SJCRH30 (cell line): ENCODE data around the gene SUN1. TPM values are rescaled to one million over a fixed set of nuclear protein-coding genes. Genes with fewer than 3 reads are reported as not detected.
A peak's percentile ranks its signal among the peaks of the same experiment; 100 is the strongest.
"Not testable (repeated sequence)": the region's sequence is repeated elsewhere in the genome, so short reads cannot be mapped to it uniquely, and the experiment has no call there.

Experiments used
- DNase-seq, 2 experiments: peaks; one replicate each; pipeline ENCODE4 v3.0.0-alpha.2; 2015 to 2020
- H3K27ac ChIP-seq: fragments of 250-450 bp; sonication (Bioruptor Pico); 2 replicates; pipeline ENCODE4 v1.5.1; 2020; ENCODE audit warnings: mild to moderate bottlenecking, moderate library complexity
- H3K27me3 ChIP-seq: fragments of 250-450 bp; sonication (Bioruptor Pico); 2 replicates; pipeline ENCODE4 v1.5.1; 2020; ENCODE audit warnings: mild to moderate bottlenecking, moderate library complexity
- H3K36me3 ChIP-seq: fragments of 250-450 bp; sonication (Bioruptor Pico); 2 replicates; pipeline ENCODE4 v1.5.1; 2020; ENCODE audit warnings: mild to moderate bottlenecking, moderate library complexity
- H3K4me1 ChIP-seq: fragments of 250-450 bp; sonication (Bioruptor Pico); 2 replicates; pipeline ENCODE4 v1.5.1; 2020; ENCODE audit warnings: mild to moderate bottlenecking, moderate library complexity
- H3K4me3 ChIP-seq: fragments of 250-450 bp; sonication (Bioruptor Pico); 2 replicates; pipeline ENCODE4 v1.5.1; 2020; ENCODE audit warnings: mild to moderate bottlenecking, moderate library complexity
- H3K9me3 ChIP-seq: fragments of 250-450 bp; sonication (Bioruptor Pico); replicated peaks from 2 replicates; pipeline ENCODE4 v1.5.1; 2020; ENCODE audit warnings: mild to moderate bottlenecking, moderate library complexity
- total RNA-seq: library from RNA; depleted of rRNA; stranded (reverse); fragments of >200 nt; shearing (Covaris generic); gene quantifications from 2 replicates; pipeline ENCODE4 v1.2.3, GENCODE V29; 2014; rRNA removed

SUN1 gene
- total RNA-seq, 1 experiment from 2014 or later, result 83.3 TPM

DNA sequence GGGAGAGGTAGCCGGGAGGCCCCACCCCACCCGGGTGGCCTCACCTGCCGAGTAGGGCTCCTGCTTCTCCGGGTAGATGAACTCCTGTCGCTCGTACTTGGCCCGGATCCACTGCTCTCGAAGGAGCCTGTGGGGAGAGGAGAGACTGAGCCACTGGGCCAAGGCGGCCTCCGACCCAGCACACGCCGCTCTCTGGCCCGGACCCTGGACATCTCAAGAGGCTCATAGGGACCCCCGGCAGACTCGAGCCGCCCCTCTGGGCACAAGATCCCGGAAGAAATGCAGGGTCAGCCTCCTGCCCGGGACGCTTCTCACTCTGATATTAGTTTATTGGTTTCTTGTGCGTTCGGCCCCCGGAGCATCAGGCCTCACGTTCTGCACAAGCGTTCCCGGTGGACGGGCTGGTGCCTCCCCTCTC lies 87.7 kb downstream of the SUN1 start:
- no peak overlapping the region for H3K4me3 ChIP-seq
- peaks cover 12% of the 10 kb centered on the region; the same call in 1 of the 2 replicates for H3K27me3 ChIP-seq
- no peak overlapping the region for H3K27ac ChIP-seq
- no peak for DNase-seq
- H3K36me3 ChIP-seq, result no peaks in the 10 kb centered on the region
- no peaks in the 10 kb centered on the region for H3K9me3 ChIP-seq
- no peaks in the 10 kb centered on the region for H3K4me1 ChIP-seq

DNA sequence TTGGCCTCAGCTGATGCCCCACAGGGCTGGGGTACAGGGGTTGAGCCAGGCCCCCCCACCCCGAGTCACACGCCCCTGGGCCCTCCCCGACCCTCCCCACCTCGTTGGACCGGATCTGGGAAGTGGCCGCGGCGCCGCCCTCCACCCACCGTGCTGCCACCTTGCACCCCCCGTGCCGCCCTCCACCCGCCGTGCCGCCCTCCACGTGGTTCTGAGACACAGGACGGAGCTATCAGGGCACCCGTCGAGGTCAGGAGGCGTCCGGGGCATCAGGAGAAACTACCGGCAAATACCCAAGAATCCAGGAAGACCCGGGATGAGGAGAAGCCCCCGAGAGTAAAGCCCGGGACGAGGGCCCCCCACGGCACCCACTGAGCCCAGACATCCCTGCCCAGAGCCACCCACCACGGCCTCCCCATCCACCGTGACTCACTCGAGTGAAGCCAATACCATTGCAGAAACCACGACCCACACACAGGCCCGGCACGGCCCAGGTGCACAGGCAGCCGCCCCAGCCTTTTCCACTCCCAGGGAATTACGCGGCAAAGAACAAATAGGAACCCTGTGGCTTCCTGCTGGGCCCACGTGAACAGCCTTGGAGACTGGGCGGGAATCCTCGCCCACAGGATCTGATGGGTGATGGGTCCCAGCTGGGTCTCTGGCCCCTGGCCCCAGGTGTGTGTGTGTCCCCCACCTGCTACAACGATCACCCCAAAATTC lies 88.2 kb downstream of the SUN1 start:
- Histone ChIP-seq H3K27me3 (peaks cover 10% of the 10 kb centered on the region; the same call in 1 of the 2 replicates), H3K36me3 (no peaks in the 10 kb centered on the region), H3K9me3 (no peaks in the 10 kb centered on the region), H3K4me1 (no peaks in the 10 kb centered on the region), H3K27ac (no peak overlapping the region), H3K4me3 (no peak overlapping the region)
- no peak for DNase-seq

DNA sequence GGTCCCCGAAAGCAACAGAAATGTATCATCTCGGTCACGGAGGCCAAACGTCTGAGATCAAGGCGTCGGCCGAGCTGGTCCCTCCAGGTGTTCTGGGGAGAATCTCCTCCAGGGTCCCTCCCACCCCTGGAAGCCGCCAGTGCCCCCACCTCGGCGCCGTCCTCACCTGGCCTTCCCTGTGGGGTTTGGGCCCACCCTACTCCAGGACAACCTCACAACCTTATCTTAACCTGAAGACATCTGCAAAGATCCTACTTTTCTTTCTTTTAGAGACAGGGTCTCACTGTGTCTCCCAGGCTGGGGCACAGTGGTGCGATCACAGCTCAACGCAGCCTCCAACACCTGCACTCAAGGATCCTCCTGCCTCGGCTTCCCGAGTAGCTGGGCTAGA lies 88.8 kb downstream of the SUN1 start:
- Histone ChIP-seq H3K4me1 (no peaks in the 10 kb centered on the region), H3K36me3 (no peaks in the 10 kb centered on the region), H3K4me3 (no peak overlapping the region), H3K27me3 (peaks cover 14% of the 10 kb centered on the region; the same call in 1 of the 2 replicates), H3K27ac (no peak overlapping the region), H3K9me3 (no peaks in the 10 kb centered on the region)
- DNase-seq, result no peak

DNA sequence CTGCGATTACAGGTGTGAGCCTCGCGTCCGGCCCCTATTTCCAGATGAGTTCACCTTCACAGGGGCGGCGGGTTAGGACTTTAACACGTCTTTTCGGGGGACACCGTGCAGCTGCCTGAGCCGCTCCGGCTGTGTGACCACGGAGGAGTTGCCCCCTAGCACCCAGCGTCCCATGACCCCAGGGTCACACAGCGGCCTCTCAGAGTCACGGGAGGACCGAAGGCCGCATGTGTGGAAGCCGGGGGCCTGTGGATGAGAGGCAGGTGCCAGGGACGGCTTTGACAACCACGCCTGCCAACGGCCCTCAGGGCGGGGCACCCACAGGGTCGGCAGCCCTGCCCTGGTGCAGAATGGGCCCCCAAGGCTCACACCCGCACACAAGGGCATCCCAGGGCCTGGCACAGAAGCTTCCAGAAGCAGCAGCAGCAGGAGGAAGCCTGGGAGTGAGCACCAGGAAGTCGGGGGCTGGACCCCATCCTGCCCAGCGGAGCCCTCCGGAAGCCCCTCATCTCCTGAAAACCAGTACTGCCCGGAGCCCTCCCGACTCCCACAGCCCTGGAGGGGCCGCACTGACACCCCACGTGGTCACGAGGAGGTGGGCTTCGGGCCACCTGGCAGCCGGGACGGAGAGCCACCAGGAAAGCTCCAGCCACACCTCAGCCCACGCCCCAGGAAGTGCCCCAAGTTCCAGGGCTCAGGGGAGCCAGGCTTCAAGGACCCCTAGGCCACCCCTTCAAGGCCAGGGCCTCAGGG lies 89.5 kb downstream of the SUN1 start:
- no peak for DNase-seq
- no peaks in the 10 kb centered on the region for H3K36me3 ChIP-seq
- no peaks in the 10 kb centered on the region for H3K9me3 ChIP-seq
- no peak overlapping the region for H3K4me3 ChIP-seq
- H3K27me3 ChIP-seq, result 0 out of 2 replicates have a peak, but pooled peaks cover 10% of the 10 kb centered on the region
- no peaks in the 10 kb centered on the region for H3K4me1 ChIP-seq
- no peak overlapping the region for H3K27ac ChIP-seq

DNA sequence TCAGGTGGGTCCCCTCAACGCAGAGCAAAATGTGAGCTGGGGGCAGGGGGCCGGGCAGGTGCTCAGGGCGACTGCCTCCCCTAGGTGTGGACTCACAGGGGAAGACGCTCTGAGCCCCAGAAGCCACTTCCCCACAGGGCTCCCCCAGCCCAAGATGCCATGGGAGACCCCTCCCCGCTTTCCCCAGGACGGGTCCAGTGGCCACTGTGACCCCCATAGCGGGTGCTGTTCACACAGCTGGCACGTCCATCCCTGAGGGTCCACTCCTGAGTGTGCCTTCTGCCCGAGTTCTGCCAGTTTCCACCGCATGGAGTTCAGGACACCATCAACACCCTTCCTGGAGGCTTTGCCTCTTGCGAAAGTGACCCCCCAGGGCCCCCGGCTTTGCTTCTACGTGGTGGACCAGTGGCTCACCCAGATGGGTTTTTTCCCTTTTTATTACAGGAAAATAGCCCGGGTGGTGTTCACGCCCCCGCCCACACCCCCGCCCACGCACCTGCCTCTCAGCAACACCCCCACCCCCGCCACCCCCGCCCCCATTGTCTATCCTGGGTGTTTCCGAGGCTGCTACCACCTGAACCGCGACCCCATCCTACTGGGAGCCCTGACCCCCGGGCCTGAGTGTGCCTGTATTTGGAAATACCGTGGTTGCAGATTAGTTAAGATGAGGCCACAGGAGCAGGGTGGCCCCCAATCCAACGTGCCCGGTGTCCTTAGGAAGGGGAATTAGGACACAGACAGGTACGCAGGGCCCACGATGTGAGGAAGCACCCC lies 90.2 kb downstream of the SUN1 start:
- no peaks in the 10 kb centered on the region for H3K36me3 ChIP-seq
- H3K9me3 ChIP-seq, result no peaks in the 10 kb centered on the region
- H3K4me1 ChIP-seq, result no peaks in the 10 kb centered on the region
- no peak overlapping the region for H3K4me3 ChIP-seq
- H3K27ac ChIP-seq, result no peak overlapping the region
- no peak for DNase-seq
- H3K27me3 ChIP-seq, result peaks cover 10% of the 10 kb centered on the region; the same call in 1 of the 2 replicates

DNA sequence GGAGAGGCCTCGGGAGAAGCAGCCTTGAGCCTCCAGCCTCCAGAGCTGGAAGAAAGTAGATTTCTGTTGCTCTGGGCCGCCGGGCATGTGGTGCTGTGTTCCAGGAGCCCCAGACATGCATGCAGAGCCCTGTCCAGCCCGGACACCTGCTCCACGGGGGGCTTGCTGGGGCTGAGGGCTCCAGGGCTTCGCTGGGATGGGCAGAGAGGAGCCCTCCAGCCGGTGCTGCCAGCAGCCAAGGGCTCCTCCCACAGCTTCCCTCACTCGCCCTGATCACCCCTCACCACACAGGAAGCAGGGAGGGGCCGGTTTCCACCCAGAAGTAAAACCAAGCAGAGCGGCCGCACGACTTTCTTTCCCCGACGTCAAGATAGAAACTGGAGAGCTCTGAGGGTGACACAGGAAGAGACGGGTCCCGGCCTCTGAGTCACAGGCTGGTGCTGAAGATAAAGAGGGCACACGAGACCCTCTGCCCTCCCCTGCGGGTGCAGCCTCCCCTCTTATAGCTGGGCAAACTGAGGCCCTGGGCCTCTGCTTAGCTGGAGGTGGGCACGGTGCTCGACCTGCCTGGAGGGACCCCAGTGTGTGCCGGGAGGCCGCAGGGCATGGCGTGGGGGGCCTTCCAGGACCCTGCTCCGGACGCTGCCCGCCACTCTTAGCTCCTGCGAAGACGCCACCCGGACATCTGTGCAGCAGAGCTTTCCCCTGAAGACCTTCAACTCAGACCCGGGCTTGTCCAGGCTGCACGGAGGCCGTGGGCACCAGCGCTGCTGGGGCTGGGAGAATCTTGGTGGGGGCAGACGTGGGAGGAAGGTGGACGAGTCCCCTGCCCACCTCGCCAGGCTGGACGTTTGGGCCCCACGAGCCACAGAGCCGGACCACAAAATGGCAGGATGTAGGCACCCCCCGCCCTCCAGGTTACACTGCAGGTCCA lies 91.1 kb downstream of the SUN1 start:
- Histone ChIP-seq H3K4me1 (no peaks in the 10 kb centered on the region), H3K4me3 (no peak overlapping the region), H3K36me3 (no peaks in the 10 kb centered on the region), H3K27me3 (peaks cover 5% of the 10 kb centered on the region; the same call in 1 of the 2 replicates), H3K27ac (no peak overlapping the region), H3K9me3 (no peaks in the 10 kb centered on the region)
- DNase-seq, result peak; percentile 30 to 41

DNA sequence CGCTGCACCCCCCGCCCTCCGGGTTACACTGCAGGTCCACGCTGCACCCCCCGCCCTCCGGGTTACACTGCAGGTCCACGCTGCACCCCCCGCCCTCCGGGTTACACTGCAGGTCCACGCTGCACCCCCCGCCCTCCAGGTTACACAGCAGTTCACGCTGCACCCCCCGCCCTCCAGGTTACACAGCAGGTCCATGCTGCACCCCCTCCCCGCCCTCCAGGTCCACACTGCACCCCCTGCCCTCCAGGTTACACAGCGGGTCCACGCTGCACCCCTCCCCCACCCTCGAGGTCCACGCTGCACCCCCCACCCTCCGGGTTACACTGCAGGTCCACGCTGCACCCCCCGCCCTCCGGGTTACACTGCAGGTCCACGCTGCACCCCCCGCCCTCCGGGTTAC lies 91.8 kb downstream of the SUN1 start:
- H3K4me1 ChIP-seq, H3K4me3 ChIP-seq, H3K27ac ChIP-seq, H3K9me3 ChIP-seq, H3K27me3 ChIP-seq, H3K36me3 ChIP-seq, DNase-seq: not testable (repeated sequence)

Other genes starting within 250 kb of the SUN1 start
- 18.4 and 19.4 TPM in 2 replicates for gene DNAAF5, start 105.8 kb upstream of the SUN1 start, total RNA-seq
- gene PRKAR1B, start 105.2 kb upstream of the SUN1 start, total RNA-seq, result 6.9 and 9.0 TPM in 2 replicates
- gene GET4, start 44.1 kb downstream of the SUN1 start, total RNA-seq, result 21.4 and 22.0 TPM in 2 replicates
- 0.04 TPM in 1 of 2 replicates, not detected in the other for gene ADAP1, start 122.2 kb downstream of the SUN1 start, total RNA-seq
- 6.4 and 8.6 TPM in 2 replicates for gene COX19, start 143.1 kb downstream of the SUN1 start, total RNA-seq
- gene CYP2W1, start 150.7 kb downstream of the SUN1 start, total RNA-seq, result not detected in 2 replicates
- 0.93 and 2.1 TPM in 2 replicates for gene GPR146, start 212.1 kb downstream of the SUN1 start, total RNA-seq